HUES48 (cell line): Measurements from ENCODE around the gene BAG1.

Source experiments
- H3K27ac ChIP-seq: one replicate; pipeline ENCODE4 v1.7.0; 2013; ENCODE audit warnings: low read depth, low read length, inconsistent platforms
- H3K27me3 ChIP-seq: 2 replicates; pipeline ENCODE4 v1.6.1; 2013; ENCODE audit warnings: mild to moderate bottlenecking, low read length; ENCODE audit not compliant: control insufficient read depth, insufficient read depth
- H3K36me3 ChIP-seq: 2 replicates; pipeline ENCODE4 v1.6.1; 2013; ENCODE audit warnings: low read length; ENCODE audit not compliant: control insufficient read depth, insufficient read depth
- H3K4me1 ChIP-seq: 2 replicates; pipeline ENCODE4 v1.6.1; 2013; ENCODE audit warnings: mild to moderate bottlenecking, low read length; ENCODE audit not compliant: control insufficient read depth, insufficient read depth
- H3K4me3 ChIP-seq: 2 replicates; pipeline ENCODE4 v1.5.1; 2013; ENCODE audit warnings: mild to moderate bottlenecking, low read depth, low read length
- H3K9ac ChIP-seq: 2 replicates; pipeline ENCODE4 v1.6.1; 2013; ENCODE audit warnings: mild to moderate bottlenecking, low read depth, low read length, moderate library complexity
- H3K9me3 ChIP-seq: 2 replicates; pipeline ENCODE4 v1.6.1; 2013; ENCODE audit warnings: low read length; ENCODE audit not compliant: control insufficient read depth, insufficient read depth

The BAG1 gene

DNA sequence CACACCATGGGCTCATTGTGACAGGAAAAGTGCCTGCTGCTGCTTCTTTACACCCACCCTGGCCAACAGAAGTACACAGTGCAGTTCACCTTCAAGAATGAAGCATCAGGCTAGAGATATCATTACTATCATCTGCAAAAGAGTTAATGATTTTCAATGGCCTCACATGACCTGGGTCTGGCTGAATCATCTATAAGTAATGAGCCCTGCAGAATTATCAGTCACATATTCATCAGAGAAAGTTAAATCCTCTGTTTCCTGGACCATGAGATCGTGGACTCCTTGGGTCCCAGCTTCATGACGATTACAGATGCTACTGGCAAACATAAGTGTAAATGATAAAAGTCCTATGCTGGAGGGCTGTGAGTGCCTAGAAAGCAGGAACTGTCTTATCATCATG, 8.3 kb downstream of the BAG1 start:
- H3K27ac ChIP-seq: no peak overlapping the region
- no peak overlapping the region for H3K4me3 ChIP-seq
- no peak overlapping the region for H3K9ac ChIP-seq
- no peaks in the 10 kb centered on the region for H3K9me3 ChIP-seq
- H3K27me3 ChIP-seq: no peaks in the 10 kb centered on the region
- H3K36me3 ChIP-seq: peaks cover 88% of the 10 kb centered on the region
- no peaks in the 10 kb centered on the region for H3K4me1 ChIP-seq

DNA sequence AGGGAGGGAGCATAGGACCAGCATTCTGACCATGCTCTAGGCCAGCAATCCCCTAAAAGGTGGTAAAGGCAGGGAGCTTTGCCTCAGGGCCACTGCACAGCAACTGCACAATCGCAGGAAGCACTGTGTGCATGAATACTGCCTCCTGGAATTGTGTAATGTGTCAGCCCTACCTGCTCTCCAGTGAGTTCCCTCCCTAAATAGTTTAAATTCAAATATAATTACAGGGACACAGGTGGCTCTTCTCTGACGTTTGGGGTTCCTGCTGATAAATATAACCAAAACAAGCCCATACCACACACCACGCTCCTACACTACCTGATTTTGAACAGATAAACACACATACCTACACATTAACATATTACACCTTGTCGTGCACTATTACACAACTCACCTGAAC, 9.0 kb downstream of the BAG1 start:
- no peak overlapping the region for H3K9ac ChIP-seq

GRCh38 chr9:33255014-33255413, 9.5 kb downstream of the BAG1 start:
- Histone ChIP-seq H3K9me3 (no peaks in the 10 kb centered on the region), H3K27me3 (no peaks in the 10 kb centered on the region), H3K36me3 (peaks cover 82% of the 10 kb centered on the region), H3K4me1 (no peaks in the 10 kb centered on the region), H3K4me3 (no peak overlapping the region), H3K27ac (no peak overlapping the region), H3K9ac (no peak overlapping the region)

More for the DNA sequence above, 9.0 kb downstream of the BAG1 start:
- Histone ChIP-seq H3K27ac (no peak overlapping the region), H3K27me3 (no peaks in the 10 kb centered on the region), H3K4me1 (no peaks in the 10 kb centered on the region), H3K9me3 (no peaks in the 10 kb centered on the region), H3K36me3 (peaks cover 82% of the 10 kb centered on the region), H3K4me3 (no peak overlapping the region)

GRCh38 chr9:33254211-33254610, 10.3 kb downstream of the BAG1 start:
- Histone ChIP-seq H3K9me3 (no peaks in the 10 kb centered on the region), H3K27ac (no peak overlapping the region), H3K27me3 (no peaks in the 10 kb centered on the region), H3K4me1 (no peaks in the 10 kb centered on the region), H3K36me3 (peaks cover 78% of the 10 kb centered on the region), H3K4me3 (no peak overlapping the region), H3K9ac (no peak overlapping the region)

DNA sequence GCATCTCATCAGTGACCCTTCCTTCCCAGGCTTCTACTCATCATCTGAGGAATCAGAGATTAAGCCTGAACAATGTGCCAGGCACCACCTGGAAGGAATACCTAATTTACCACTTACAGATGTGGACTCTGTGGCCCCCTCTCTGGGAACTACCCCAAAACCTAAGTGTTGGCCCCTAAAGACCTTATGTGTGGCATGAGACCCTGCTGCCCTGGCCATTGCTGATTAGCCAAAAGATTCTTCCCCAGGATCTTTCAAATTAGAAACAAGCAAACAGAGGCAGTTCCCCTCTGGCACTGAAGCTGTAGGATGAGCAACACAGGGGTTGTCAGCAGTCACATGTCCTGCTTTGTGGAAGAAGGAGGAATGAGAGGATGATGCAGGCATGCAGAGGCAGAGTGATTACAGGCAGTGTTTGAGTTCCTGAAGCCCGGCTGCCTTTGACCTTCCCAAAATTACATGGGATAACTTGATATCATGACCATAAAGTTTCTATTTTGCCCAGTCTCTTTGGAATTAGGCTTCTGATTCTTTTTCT, 14.0 kb downstream of the BAG1 start:
- peaks cover 43% of the 10 kb centered on the region for H3K36me3 ChIP-seq

DNA sequence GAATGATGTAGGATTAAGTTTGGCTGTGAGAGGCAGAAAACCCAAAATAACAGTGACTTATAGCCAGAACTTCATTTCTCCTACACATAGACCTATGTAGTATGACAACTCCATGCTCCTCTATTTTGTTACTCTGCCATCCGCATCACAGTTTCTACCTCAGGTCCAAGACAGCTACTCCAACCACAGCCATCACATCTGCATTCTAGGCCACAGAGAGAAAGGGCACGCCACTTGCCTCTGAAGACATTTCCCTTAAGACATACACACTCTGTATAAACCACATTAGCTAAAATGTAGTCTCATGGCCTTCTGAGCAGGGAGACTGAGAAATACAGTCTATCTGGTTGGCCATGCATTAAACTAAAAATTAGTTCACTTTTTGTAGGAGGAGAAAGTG, 14.5 kb downstream of the BAG1 start:
- no peaks in the 10 kb centered on the region for H3K9me3 ChIP-seq
- H3K9ac ChIP-seq: no peak overlapping the region
- no peak overlapping the region for H3K4me3 ChIP-seq
- peaks cover 38% of the 10 kb centered on the region for H3K36me3 ChIP-seq
- H3K4me1 ChIP-seq: no peaks in the 10 kb centered on the region
- H3K27me3 ChIP-seq: no peaks in the 10 kb centered on the region
- H3K27ac ChIP-seq: no peak overlapping the region

More for the DNA sequence above, 14.0 kb downstream of the BAG1 start:
- no peaks in the 10 kb centered on the region for H3K9me3 ChIP-seq
- H3K9ac ChIP-seq: no peak overlapping the region
- no peak overlapping the region for H3K27ac ChIP-seq
- H3K27me3 ChIP-seq: no peaks in the 10 kb centered on the region
- H3K4me1 ChIP-seq: no peaks in the 10 kb centered on the region
- no peak overlapping the region for H3K4me3 ChIP-seq

- no peaks in the 10 kb centered on the region for H3K9me3 ChIP-seq
- H3K4me3 ChIP-seq: no peak overlapping the region
- H3K9ac ChIP-seq: no peak overlapping the region
- H3K36me3 ChIP-seq: peaks cover 29% of the 10 kb centered on the region
- H3K27me3 ChIP-seq: no peaks in the 10 kb centered on the region
- no peaks in the 10 kb centered on the region for H3K4me1 ChIP-seq
- H3K27ac ChIP-seq: no peak overlapping the region
Measured at GRCh38 chr9:33249087-33249658, 15.3 kb downstream of the BAG1 start.

DNA sequence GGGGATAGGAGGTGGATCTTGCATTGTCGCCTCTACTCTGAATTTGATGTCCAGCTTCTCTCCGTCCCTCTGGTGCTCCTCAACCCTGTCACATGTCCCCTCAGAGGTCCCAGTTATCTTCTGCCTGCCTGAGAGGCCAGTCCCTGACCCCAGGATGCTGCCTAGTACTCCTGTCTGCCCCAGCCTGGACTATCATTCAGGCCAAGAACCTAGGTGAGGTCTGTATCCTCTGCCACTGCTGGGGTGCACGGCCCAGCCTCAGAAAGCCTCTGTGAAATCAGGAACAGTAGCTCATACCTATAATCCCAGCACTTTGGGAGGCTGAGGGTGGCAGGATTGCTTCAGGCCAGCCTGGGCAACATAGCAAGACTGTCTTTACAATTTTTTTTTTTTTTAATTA, 15.9 kb downstream of the BAG1 start:
- H3K36me3 ChIP-seq: peaks cover 24% of the 10 kb centered on the region
- no peaks in the 10 kb centered on the region for H3K27me3 ChIP-seq
- no peaks in the 10 kb centered on the region for H3K9me3 ChIP-seq
- H3K4me3 ChIP-seq: no peak overlapping the region
- no peaks in the 10 kb centered on the region for H3K4me1 ChIP-seq
- no peak overlapping the region for H3K9ac ChIP-seq
- no peak overlapping the region for H3K27ac ChIP-seq

DNA sequence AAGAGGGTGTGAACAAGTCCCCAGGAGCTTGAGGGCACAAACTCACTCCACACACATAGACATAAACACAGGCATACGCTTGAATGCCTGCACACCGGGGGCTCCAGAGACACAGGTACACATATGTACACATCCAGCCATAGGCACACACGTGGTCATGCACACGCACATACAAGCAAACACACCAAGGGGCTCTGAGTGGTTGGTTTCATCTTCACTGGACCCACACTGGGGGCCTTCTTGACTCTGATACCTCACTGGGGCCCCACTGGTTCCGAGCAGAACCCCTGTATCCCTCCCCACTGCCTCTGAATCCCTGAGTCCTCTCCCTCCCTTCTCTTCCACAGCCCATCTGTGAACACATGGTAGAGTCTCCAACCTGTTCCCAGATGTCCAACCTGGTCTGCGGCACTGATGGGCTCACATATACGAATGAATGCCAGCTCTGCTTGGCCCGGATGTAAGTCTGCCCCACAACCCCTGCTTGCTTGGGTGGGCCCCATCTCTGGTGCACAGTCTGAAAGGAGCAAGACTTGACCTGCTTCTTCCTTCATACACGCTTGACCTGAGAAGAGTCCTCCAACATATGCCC, 18.1 kb downstream of the BAG1 start:
- H3K4me3 ChIP-seq: no peak overlapping the region
- no peaks in the 10 kb centered on the region for H3K27me3 ChIP-seq
- H3K36me3 ChIP-seq: peaks cover 11% of the 10 kb centered on the region; the same call in 1 of the 2 replicates
- H3K9me3 ChIP-seq: no peaks in the 10 kb centered on the region
- H3K27ac ChIP-seq: no peak overlapping the region
- H3K4me1 ChIP-seq: no peaks in the 10 kb centered on the region
- H3K9ac ChIP-seq: no peak overlapping the region

DNA sequence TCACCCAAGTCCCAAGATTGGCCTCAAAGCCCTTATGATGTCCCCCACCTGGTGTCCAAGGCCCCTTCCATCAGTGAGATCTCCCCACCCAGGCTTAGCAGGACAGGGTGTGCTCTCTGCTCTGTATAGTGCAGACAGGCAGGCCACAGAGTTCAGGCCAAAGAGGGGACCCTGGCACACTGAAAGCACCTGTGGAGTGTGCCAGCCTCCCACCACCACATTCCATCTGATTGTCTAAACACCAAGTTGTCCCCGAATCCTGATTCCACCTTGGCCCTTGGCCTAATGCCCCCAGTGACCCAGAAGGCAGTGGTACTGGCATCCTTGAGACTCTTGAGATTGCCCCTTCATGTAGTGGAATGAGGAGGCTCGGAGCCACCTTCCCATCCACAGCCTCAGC, 19.2 kb downstream of the BAG1 start:
- Histone ChIP-seq H3K27me3 (no peaks in the 10 kb centered on the region), H3K36me3 (peaks cover 7% of the 10 kb centered on the region; the same call in 1 of the 2 replicates), H3K9ac (no peak overlapping the region), H3K9me3 (no peaks in the 10 kb centered on the region), H3K4me3 (no peak overlapping the region), H3K4me1 (no peaks in the 10 kb centered on the region), H3K27ac (no peak overlapping the region)

GRCh38 chr9:33244137-33244784, 20.2 kb downstream of the BAG1 start:
- Histone ChIP-seq H3K27ac (no peak overlapping the region), H3K36me3 (no peaks in the 10 kb centered on the region), H3K9ac (no peak overlapping the region), H3K4me1 (no peaks in the 10 kb centered on the region), H3K9me3 (no peaks in the 10 kb centered on the region), H3K27me3 (no peaks in the 10 kb centered on the region), H3K4me3 (no peak overlapping the region)
